Adrenal gland (tissue), 12 donors: ENCODE data around the gene DLGAP4. TPM values are rescaled to one million over a fixed set of nuclear protein-coding genes. Genes with fewer than 3 reads are reported as not detected.

Experiments
- DNase-seq, 7 donors: peaks; one replicate each; pipeline ENCODE4 v3.0.0-alpha.2; 2019 to 2020
- H3K27ac ChIP-seq, 5 donors: fragments of 200-600 bp; sonication (generic) in 4 of 5; 1 replicate in 3 of 5; 2 replicates in 2 of 5; pipeline versions ENCODE4 v1.5.1 to v1.8.0; 2016 to 2020; ENCODE audit warnings: mild to moderate bottlenecking in 1 of 5
- H3K27me3 ChIP-seq: fragments of 200-600 bp; 2 replicates; pipeline ENCODE4 v1.8.0; 2021
- H3K36me3 ChIP-seq, 2 donors: fragments of 200-600 bp; replicated peaks in 1 of 2; 1 replicate in 1 of 2; 2 replicates in 1 of 2; pipeline versions ENCODE4 v1.5.1 to v1.8.0; 2018 to 2022
- H3K4me1 ChIP-seq, 2 donors: fragments of 200-600 bp; replicated peaks in 1 of 2; 1 replicate in 1 of 2; 2 replicates in 1 of 2; pipeline versions ENCODE4 v1.5.1 to v1.8.0; 2018 to 2021
- H3K4me3 ChIP-seq, 4 donors: fragments of 200-600 bp; sonication (generic) in 3 of 4; one replicate each; pipeline ENCODE4 v1.5.1; 2016 to 2018
- H3K9me3 ChIP-seq, 3 donors: fragments of 200-600 bp; sonication (generic) in 1 of 3; replicated peaks in 1 of 3; 1 replicate in 2 of 3; 2 replicates in 1 of 3; pipeline versions ENCODE4 v1.5.1 to v1.8.0; 2016 to 2021
- POLR2A ChIP-seq, 2 donors: fragments of 450-650 bp; IDR thresholded peaks; one replicate each; pipeline ENCODE4 v1.6.1; 2017; ENCODE audit warnings: antibody characterized with exemption in 2 of 2, mild to moderate bottlenecking in 2 of 2, moderate library complexity in 1 of 2
- WGBS, 4 donors: extraction: QIAGEN DNeasy Blood & Tissue Kit in 2 of 4; methylation state at CpG; one replicate each; pipeline versions ENCODE4 v1.1.5 to v1.1.7; 2013 to 2017; 5-methylcytosine and 5-hydroxymethylcytosine counted together
- intact Hi-C, 2 donors: fragments of 100-400 bp; cut with DNase I; formaldehyde crosslinking; loops; one replicate each; pipeline versions ENCODE4 v1.14.1 to v1.15.0; 2022 to 2023
- polyA plus RNA-seq, 3 donors: library from polyadenylated mRNA; stranded (reverse); fragments of 200-250 nt in 2 of 3; fragments of 350-450 nt in 1 of 3; fragmentation: Illumina TruSeq in 1 of 3; extraction: RNeasy Lipid Tissue Mini Kit (QIAGEN cat#74804) in 1 of 3; gene quantifications; one replicate each; pipeline ENCODE4 v1.2.3, GENCODE V29; 2013 to 2014
- total RNA-seq, 9 donors: library from RNA; depleted of rRNA in 4 of 9; stranded (reverse); fragments of >200 nt in 4 of 9; fragments of 120-200 nt in 1 of 9; fragmentation: NEBNext Ultra II Directional in 1 of 9; extraction: Animal tissue kit (Norgen Biotek cat#: 25700) in 1 of 9; gene quantifications; one replicate each; pipeline versions ENCODE4 v1.1.0 to v1.2.4, GENCODE V29; 2013 to 2023
- TF ChIP-seq, protein P1 (sequence below), 6 experiments: fragments of 450-650 bp in 4 of 6; fragments of 200-600 bp in 2 of 6; sonication (generic) in 1 of 6; IDR thresholded peaks; 1 replicate in 5 of 6; 2 replicates in 1 of 6; pipeline versions ENCODE4 v1.5.1 to v1.8.0; 2016 to 2021; ENCODE audit warnings: antibody characterized with exemption in 6 of 6, mild to moderate bottlenecking in 2 of 6, moderate library complexity in 1 of 6
- donor health status: healthy with polysubstance abuse.
- donor health status: Bipolar disorder and iron deficiency.
- donor health status: DM: yes; HTN: yes; CAD: no.
- donor health status: DM: no; HTN: no; CAD: no.
- donor health status: DM: no; HTN: no; CAD: no.
- donor health status: DM: yes; HTN: yes; CAD: no.

DLGAP4 gene
- total and polyA plus RNA-seq, 12 donors = 13.5 to 95.2 (median 64.0) TPM

DNA sequence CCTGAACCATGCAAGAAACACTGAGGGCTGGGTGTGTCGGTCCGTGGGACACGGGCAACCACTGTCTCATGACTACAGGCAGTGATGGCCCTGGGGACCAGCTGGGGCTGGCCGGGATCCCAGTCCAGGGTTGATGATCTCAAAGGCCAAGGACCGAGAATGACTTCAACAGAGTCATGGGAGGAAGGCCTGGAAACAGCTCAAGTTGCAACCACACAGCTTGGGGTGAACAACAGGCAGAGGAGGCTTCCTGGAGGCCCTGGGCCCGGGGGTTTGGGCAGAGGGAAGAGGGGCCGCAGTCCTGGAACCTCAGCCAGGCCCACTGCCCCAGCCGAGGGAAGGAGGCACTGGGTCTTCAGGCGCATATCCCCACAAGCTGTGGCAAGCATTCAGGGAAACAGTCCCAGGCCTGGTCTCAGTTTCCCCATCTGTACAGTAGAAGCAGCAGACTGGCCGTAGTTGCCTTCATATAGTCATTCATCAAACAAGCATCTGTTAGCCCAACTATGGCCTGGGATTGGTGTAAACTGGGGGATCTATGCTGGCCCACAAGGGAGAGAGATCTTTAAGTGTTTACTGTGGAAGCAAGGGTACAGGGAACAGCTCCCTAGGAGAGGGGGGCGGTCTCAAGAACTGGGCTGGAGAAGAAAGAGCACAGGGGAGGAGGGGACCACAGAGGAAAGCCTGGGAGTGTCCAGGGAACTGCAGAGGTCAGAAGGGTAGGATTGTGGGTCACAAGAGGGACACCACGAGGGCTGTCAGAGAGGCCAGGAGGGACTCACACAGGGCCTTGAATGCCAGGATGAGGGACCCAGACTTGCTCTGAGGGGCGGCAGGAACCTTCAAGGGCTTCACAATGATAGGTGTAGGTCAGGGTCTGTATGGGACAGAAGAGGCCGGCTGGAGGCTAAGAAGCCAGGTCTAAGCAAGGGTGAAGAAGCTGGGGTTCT lies 237.3 kb downstream of the DLGAP4 start:
- Histone ChIP-seq H3K36me3 (peaks cover 0 to 37% of the 10 kb centered on the region in 2 donors), H3K4me3 (peak overlapping the region in 2 of 4 donors; percentile 9 to 95), H3K27ac (peak overlapping the region; percentile 85 to 98 (median 93)), H3K4me1 (peaks cover 34 to 66% of the 10 kb centered on the region in 2 donors), H3K9me3 (no peaks in the 10 kb centered on the region), H3K27me3 (no peaks in the 10 kb centered on the region)
- intact Hi-C loops = no loop called here
- WGBS, 4 donors = 24 to 40% (median 35%) methylated on average over 8 to 14 of the region's 14 CpGs
- peak; percentile 92 to 98 (median 98) for DNase-seq
- TF ChIP-seq POLR2A (IDR thresholded peaks at IDR 0.05) = peak in 1 of 2 donors; percentile 95
- TF ChIP-seq, protein P1, sequence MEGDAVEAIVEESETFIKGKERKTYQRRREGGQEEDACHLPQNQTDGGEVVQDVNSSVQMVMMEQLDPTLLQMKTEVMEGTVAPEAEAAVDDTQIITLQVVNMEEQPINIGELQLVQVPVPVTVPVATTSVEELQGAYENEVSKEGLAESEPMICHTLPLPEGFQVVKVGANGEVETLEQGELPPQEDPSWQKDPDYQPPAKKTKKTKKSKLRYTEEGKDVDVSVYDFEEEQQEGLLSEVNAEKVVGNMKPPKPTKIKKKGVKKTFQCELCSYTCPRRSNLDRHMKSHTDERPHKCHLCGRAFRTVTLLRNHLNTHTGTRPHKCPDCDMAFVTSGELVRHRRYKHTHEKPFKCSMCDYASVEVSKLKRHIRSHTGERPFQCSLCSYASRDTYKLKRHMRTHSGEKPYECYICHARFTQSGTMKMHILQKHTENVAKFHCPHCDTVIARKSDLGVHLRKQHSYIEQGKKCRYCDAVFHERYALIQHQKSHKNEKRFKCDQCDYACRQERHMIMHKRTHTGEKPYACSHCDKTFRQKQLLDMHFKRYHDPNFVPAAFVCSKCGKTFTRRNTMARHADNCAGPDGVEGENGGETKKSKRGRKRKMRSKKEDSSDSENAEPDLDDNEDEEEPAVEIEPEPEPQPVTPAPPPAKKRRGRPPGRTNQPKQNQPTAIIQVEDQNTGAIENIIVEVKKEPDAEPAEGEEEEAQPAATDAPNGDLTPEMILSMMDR (IDR thresholded peaks at IDR 0.05) = no peak

DNA sequence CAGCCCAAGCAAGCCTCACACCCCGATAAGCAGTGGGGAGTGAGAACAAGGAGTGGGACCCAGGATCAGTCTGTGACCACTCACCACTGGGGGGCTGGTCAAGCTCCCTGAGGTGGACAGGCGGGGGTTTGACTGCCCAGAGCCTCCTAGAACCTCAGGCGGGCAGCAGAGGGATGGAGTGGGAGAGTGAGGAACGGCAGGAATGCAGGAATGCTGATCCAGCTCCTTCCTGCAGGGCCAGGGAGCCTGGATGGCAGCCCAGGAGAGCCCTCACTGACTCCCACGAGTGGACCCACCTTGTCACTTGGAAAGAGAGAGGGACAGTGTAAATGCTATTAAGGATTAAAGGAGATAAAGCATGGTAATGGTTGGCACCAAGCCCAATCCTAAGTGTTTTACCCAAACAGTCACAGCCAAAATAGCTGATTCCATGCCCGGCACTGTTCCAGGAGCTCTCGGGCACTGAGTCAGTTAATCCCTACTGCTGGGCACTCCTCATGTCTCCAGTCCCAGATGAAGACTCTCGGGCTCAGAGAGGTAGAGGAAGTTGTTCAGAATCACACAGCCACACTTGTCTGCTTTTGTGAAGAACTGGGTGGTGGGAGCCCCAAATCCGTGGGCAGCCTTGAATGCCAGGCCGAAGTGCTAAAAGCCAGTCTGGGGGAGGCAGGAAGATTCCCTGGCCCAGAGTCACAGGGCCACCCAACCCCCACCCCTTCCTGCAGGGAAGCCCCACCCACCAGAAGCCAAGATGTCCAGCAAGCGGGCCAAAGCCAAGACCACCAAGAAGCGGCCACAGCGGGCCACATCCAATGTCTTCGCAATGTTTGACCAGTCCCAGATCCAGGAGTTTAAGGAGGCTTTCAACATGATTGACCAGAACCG lies 238.2 kb downstream of the DLGAP4 start:
- no peaks in the 10 kb centered on the region for H3K27me3 ChIP-seq
- H3K4me3 ChIP-seq = peak overlapping the region in 2 of 4 donors; percentile 4 to 95
- 32 to 59% (median 58%) methylated on average over 9 to 15 of the region's 15 CpGs for WGBS, 4 donors
- peaks cover 0 to 44% of the 10 kb centered on the region in 2 donors for H3K36me3 ChIP-seq
- peak; percentile 72 to 91 (median 88) for DNase-seq
- peak in 1 of 2 donors; percentile 38 for TF ChIP-seq POLR2A (IDR thresholded peaks at IDR 0.05)
- TF ChIP-seq, protein P1 (IDR thresholded peaks at IDR 0.05) = no peak
- no peaks in the 10 kb centered on the region for H3K9me3 ChIP-seq
- H3K4me1 ChIP-seq = peaks cover 34 to 64% of the 10 kb centered on the region in 2 donors
- H3K27ac ChIP-seq = peak overlapping the region; percentile 85 to 98 (median 93)
- intact Hi-C loops = no loop called here

DNA sequence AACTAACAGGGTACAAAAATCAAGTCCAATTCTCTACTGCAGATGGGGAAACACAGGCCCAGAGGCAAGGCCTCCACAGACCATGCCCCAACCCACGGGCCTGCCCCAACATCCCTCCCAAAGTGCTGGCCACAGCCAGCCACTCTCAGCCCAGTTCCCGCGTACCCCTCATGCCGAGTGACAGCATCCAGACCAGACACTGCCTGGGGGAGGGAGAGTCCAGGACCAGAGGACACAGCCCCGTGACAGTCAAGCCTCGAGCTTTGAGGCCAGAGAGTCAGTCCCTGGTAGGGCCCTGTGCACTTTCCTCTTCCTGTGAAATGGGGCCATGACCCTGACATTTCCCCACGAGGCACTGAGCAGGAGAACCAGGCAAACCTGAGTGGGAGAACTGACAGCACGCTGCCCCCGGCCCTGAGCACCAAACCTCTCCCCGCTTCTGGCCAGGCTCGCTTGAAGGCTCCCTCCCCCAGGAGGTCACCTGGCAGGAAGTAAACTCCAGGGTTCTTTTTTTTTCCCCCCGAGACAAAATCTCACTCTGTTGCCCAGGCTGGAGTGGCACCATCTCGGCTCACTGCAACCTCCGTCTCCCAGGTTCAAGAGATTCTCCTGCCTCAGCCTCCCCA lies 240.1 kb downstream of the DLGAP4 start:
- WGBS, 4 donors = 46 to 54% (median 49%) methylated on average over 3 to 14 of the region's 14 CpGs
- Histone ChIP-seq H3K27me3 (no peaks in the 10 kb centered on the region), H3K9me3 (no peaks in the 10 kb centered on the region), H3K4me3 (no peak overlapping the region), H3K4me1 (peaks cover 29 to 64% of the 10 kb centered on the region in 2 donors), H3K27ac (peak overlapping the region in 2 of 5 donors; percentile 24 to 97), H3K36me3 (peaks cover 0 to 47% of the 10 kb centered on the region in 2 donors)
- intact Hi-C loops = no loop called here
- DNase-seq = peak in 1 of 7 donors; percentile 26
- TF ChIP-seq, protein P1 (IDR thresholded peaks at IDR 0.05) = no peak
- TF ChIP-seq POLR2A (IDR thresholded peaks at IDR 0.05) = no peak
